Left lung (tissue), 10 donors: ENCODE results near the gene EXOC2. TPM values are rescaled to one million over a fixed set of nuclear protein-coding genes. Genes with fewer than 3 reads are reported as not detected.

Experiments
- ATAC-seq: fragments of 200-7000 bp; cut with Tn5 transposase; one replicate; pipeline ENCODE4 v1.9.1; 2020; ENCODE audit warnings: moderate library complexity
- DNase-seq, 4 donors: peaks; one replicate each; pipeline ENCODE4 v3.0.0-alpha.2; 2013 to 2020
- H3K27ac ChIP-seq, 2 donors: fragments of 200-600 bp; sonication (generic) in 1 of 2; one replicate each; pipeline versions ENCODE4 v1.5.0 to v1.8.0; 2020 to 2021
- H3K27me3 ChIP-seq, 2 donors: fragments of 200-600 bp; sonication (generic) in 1 of 2; one replicate each; pipeline versions ENCODE4 v1.5.0 to v1.8.0; 2020 to 2021
- H3K36me3 ChIP-seq, 2 donors: fragments of 200-600 bp; sonication (generic) in 1 of 2; one replicate each; pipeline versions ENCODE4 v1.5.0 to v1.8.0; 2020 to 2021
- H3K4me1 ChIP-seq, 2 donors: fragments of 200-600 bp; one replicate each; pipeline ENCODE4 v1.8.0; 2021
- H3K4me3 ChIP-seq, 2 donors: fragments of 200-600 bp; sonication (generic) in 1 of 2; one replicate each; pipeline versions ENCODE4 v1.5.0 to v1.8.0; 2020 to 2021; ENCODE audit warnings: mild to moderate bottlenecking in 1 of 2
- H3K9me3 ChIP-seq, 2 donors: fragments of 200-600 bp; sonication (generic) in 1 of 2; one replicate each; pipeline versions ENCODE4 v1.5.0 to v1.8.0; 2020 to 2021
- intact Hi-C, 2 donors: fragments of 100-400 bp; cut with DNase I; formaldehyde crosslinking; loops; one replicate each; pipeline versions ENCODE4 v1.11.2 to v1.14.2; 2022
- polyA plus RNA-seq, 6 donors: library from polyadenylated mRNA; unstranded; fragments of 120-200 nt; gene quantifications; one replicate each; pipeline ENCODE4 v1.2.1, GENCODE V29; 2013; ENCODE audit not compliant: insufficient read length in 6 of 6
- total RNA-seq, 2 donors: library from RNA; stranded (reverse); fragmentation: NEBNext Ultra II Directional; extraction: Animal tissue kit (Norgen Biotek cat#: 25700); gene quantifications; one replicate each; pipeline ENCODE4 v1.2.1, GENCODE V29; 2021
- TF ChIP-seq, protein P1 (sequence below), 2 donors: fragments of 200-600 bp; sonication (generic) in 1 of 2; IDR thresholded peaks; one replicate each; pipeline versions ENCODE4 v1.5.0 to v1.8.0; 2021; ENCODE audit warnings: antibody characterized with exemption in 2 of 2
- donor health status: DM: no; HTN: yes; CAD: no.
- donor health status: DM: no; HTN: no; CAD: no.

EXOC2 gene
- total and polyA plus RNA-seq, 8 donors: 19.8 to 30.4 (median 28.4) TPM

- no peak for ATAC-seq
- DNase-seq: no peak
- Histone ChIP-seq H3K36me3 (peaks cover 3 to 42% of the 10 kb centered on the region in 2 donors), H3K27me3 (no peaks in the 10 kb centered on the region), H3K9me3 (no peaks in the 10 kb centered on the region), H3K27ac (no peak overlapping the region), H3K4me3 (no peak overlapping the region), H3K4me1 (no peaks in the 10 kb centered on the region)
- intact Hi-C loops: no loop called here
- TF ChIP-seq, protein P1, sequence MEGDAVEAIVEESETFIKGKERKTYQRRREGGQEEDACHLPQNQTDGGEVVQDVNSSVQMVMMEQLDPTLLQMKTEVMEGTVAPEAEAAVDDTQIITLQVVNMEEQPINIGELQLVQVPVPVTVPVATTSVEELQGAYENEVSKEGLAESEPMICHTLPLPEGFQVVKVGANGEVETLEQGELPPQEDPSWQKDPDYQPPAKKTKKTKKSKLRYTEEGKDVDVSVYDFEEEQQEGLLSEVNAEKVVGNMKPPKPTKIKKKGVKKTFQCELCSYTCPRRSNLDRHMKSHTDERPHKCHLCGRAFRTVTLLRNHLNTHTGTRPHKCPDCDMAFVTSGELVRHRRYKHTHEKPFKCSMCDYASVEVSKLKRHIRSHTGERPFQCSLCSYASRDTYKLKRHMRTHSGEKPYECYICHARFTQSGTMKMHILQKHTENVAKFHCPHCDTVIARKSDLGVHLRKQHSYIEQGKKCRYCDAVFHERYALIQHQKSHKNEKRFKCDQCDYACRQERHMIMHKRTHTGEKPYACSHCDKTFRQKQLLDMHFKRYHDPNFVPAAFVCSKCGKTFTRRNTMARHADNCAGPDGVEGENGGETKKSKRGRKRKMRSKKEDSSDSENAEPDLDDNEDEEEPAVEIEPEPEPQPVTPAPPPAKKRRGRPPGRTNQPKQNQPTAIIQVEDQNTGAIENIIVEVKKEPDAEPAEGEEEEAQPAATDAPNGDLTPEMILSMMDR (IDR thresholded peaks at IDR 0.05): no peak
Measured at GRCh38 chr6:491233-491632, 201.7 kb downstream of the EXOC2 start.

GRCh38 chr6:490251-491037 lies 202.5 kb downstream of the EXOC2 start:
- DNase-seq (no peak), ATAC-seq (no peak)
- Histone ChIP-seq H3K9me3 (no peaks in the 10 kb centered on the region), H3K4me3 (no peak overlapping the region), H3K4me1 (no peaks in the 10 kb centered on the region), H3K27me3 (no peaks in the 10 kb centered on the region), H3K27ac (no peak overlapping the region), H3K36me3 (peaks cover 3 to 42% of the 10 kb centered on the region in 2 donors)
- TF ChIP-seq, protein P1 (IDR thresholded peaks at IDR 0.05): no peak
- intact Hi-C loops: no loop called here

DNA sequence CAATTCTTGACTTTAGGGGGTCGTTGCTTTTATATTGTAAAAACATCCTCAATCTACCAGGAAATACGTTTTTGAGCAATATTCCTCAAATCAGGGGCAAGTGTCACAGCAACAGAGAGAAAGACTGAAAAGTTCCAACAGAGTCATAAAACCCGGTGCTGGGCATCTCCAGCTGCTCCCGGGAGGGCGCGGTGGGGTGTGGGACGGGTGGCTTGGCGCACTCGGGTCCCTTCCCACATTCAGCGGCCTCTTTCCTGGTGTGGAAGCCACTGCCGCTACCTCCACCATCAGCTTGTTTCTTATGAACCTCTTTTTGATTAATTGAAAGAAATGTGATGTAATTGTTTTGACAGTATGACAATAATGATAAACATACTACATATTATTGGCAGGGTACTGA lies 203.2 kb downstream of the EXOC2 start:
- no peaks in the 10 kb centered on the region for H3K27me3 ChIP-seq
- H3K4me1 ChIP-seq: no peaks in the 10 kb centered on the region
- ATAC-seq: no peak
- intact Hi-C loops: no loop called here
- TF ChIP-seq, protein P1 (IDR thresholded peaks at IDR 0.05): no peak
- no peak for DNase-seq
- no peaks in the 10 kb centered on the region for H3K9me3 ChIP-seq
- H3K36me3 ChIP-seq: peaks cover 3 to 45% of the 10 kb centered on the region in 2 donors
- no peak overlapping the region for H3K4me3 ChIP-seq
- no peak overlapping the region for H3K27ac ChIP-seq

DNA sequence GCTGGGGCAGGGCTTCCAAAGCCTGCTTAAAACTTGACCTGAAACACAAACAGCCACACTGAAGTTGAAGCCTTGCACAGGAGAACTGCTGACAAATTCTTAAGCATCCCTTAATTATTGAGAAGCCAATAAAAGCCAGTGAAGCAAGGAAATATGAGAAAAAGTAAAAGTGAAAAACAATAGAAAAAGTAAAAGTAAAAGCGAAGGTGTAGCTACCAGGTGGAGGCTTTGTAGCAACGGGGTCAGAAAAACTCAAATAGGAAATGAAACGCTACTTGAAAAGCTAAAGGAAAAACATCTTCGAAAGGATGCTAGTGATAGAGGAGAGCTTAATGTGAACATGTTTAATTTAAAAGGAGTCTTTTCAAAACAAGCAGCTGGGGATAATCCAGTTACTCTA lies 203.9 kb downstream of the EXOC2 start:
- no peaks in the 10 kb centered on the region for H3K9me3 ChIP-seq
- no peak overlapping the region for H3K4me3 ChIP-seq
- DNase-seq (no peak), ATAC-seq (no peak)
- intact Hi-C loops: no loop called here
- H3K4me1 ChIP-seq: no peaks in the 10 kb centered on the region
- no peaks in the 10 kb centered on the region for H3K27me3 ChIP-seq
- no peak overlapping the region for H3K27ac ChIP-seq
- TF ChIP-seq, protein P1 (IDR thresholded peaks at IDR 0.05): no peak
- peaks cover 3 to 45% of the 10 kb centered on the region in 2 donors for H3K36me3 ChIP-seq

- Histone ChIP-seq H3K36me3 (peaks cover 3 to 45% of the 10 kb centered on the region in 2 donors), H3K4me3 (no peak overlapping the region), H3K27me3 (no peaks in the 10 kb centered on the region), H3K9me3 (no peaks in the 10 kb centered on the region), H3K4me1 (no peaks in the 10 kb centered on the region), H3K27ac (no peak overlapping the region)
- intact Hi-C loops: no loop called here
- no peak for ATAC-seq
- peak in 1 of 4 donors; percentile 60 for DNase-seq
- TF ChIP-seq, protein P1 (IDR thresholded peaks at IDR 0.05): no peak
Measured at GRCh38 chr6:487956-488355, 205.0 kb downstream of the EXOC2 start.
